Liver (tissue), 3 donors: Measurements from ENCODE around the gene ALG6.

Experiments used
- EGR1 ChIP-seq, 2 donors: IDR thresholded peaks; 2 replicates each; pipeline ENCODE4 v1.6.1; 2016 to 2018; ENCODE audit warnings: antibody characterized with exemption in 2 of 2, low read depth in 2 of 2
- HNF4A ChIP-seq, 2 donors: conservative IDR thresholded peaks; 2 replicates each; pipeline ENCODE4 v1.6.1; 2016; ENCODE audit warnings: antibody characterized with exemption in 2 of 2, mild to moderate bottlenecking in 2 of 2
- JUND ChIP-seq, 2 donors: IDR thresholded peaks; 2 replicates each; pipeline ENCODE4 v1.6.1; 2016; ENCODE audit warnings: antibody characterized with exemption in 2 of 2
- NR2F2 ChIP-seq: IDR thresholded peaks from 2 replicates; pipeline ENCODE4 v1.6.1; 2016; ENCODE audit warnings: antibody characterized with exemption
- RAD21 ChIP-seq, 2 donors: IDR thresholded peaks; 2 replicates each; pipeline ENCODE4 v1.6.1; 2016; ENCODE audit warnings: antibody characterized with exemption in 2 of 2, mild to moderate bottlenecking in 2 of 2
- RXRA ChIP-seq, 2 donors: IDR thresholded peaks; 2 replicates each; pipeline ENCODE4 v1.6.1; 2017 to 2018; ENCODE audit warnings: antibody characterized with exemption in 2 of 2, mild to moderate bottlenecking in 1 of 2
- SP1 ChIP-seq: IDR thresholded peaks from 2 replicates; pipeline ENCODE4 v1.6.1; 2018; ENCODE audit warnings: antibody characterized with exemption, mild to moderate bottlenecking
- TAF1 ChIP-seq: conservative IDR thresholded peaks from 2 replicates; pipeline ENCODE4 v1.6.1; 2016; ENCODE audit warnings: antibody characterized with exemption, mild to moderate bottlenecking
- YY1 ChIP-seq: IDR thresholded peaks from 2 replicates; pipeline ENCODE4 v1.6.1; 2016; ENCODE audit warnings: antibody characterized with exemption, mild to moderate bottlenecking
- TF ChIP-seq, protein P1 (sequence below): fragments of 150-350 bp; IDR thresholded peaks from 2 replicates; pipeline ENCODE4 v1.5.1; 2017; ENCODE audit warnings: improper control_type of control experiment, low read depth, low read length; ENCODE audit not compliant: missing input control
- TF ChIP-seq, protein P2 (sequence below): IDR thresholded peaks from 2 replicates; pipeline ENCODE4 v1.6.1; 2016; ENCODE audit warnings: antibody characterized with exemption
- TF ChIP-seq, protein P3 (sequence below): IDR thresholded peaks from 2 replicates; pipeline ENCODE4 v1.6.1; 2016; ENCODE audit warnings: antibody characterized with exemption
- TF ChIP-seq, protein P4 (sequence below): IDR thresholded peaks from 2 replicates; pipeline ENCODE4 v1.6.1; 2016; ENCODE audit warnings: antibody characterized with exemption, mild to moderate bottlenecking
- TF ChIP-seq, protein P5 (sequence below): IDR thresholded peaks from 2 replicates; pipeline ENCODE4 v1.6.1; 2016; ENCODE audit warnings: antibody characterized with exemption
- donor health status: healthy.
- donor health status: healthy.

DNA sequence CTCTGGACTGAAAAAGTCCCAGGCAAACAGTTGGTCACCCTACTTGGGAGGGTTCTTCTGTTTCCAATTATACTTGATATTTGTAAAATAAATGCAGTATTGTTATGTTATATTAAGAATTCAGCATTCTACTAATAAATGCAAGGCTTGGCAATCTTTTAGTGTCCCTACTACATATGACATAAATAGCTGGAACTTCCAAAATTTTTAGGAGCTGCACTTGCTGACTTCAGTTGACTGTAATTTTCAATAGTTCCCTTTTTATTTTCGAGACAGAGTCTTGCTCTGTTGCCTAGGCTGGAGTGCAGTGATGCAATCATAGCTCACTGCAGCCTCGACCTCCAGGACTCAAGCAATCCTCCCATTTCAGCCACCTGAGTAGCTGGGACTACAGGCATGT lies 25.0 kb upstream of the ALG6 start:
- TF ChIP-seq RAD21 (IDR thresholded peaks at IDR 0.05) (no peak), YY1 (no peak), TAF1 (no peak), HNF4A (conservative IDR thresholded peaks at IDR 0.05) (no peak), NR2F2 (no peak), SP1 (no peak), RXRA (IDR thresholded peaks at IDR 0.05) (no peak), JUND (IDR thresholded peaks at IDR 0.05) (no peak), EGR1 (IDR thresholded peaks at IDR 0.05; ENCODE audit: low read depth in 2 of 2) (no peak)
- TF ChIP-seq, protein P1, sequence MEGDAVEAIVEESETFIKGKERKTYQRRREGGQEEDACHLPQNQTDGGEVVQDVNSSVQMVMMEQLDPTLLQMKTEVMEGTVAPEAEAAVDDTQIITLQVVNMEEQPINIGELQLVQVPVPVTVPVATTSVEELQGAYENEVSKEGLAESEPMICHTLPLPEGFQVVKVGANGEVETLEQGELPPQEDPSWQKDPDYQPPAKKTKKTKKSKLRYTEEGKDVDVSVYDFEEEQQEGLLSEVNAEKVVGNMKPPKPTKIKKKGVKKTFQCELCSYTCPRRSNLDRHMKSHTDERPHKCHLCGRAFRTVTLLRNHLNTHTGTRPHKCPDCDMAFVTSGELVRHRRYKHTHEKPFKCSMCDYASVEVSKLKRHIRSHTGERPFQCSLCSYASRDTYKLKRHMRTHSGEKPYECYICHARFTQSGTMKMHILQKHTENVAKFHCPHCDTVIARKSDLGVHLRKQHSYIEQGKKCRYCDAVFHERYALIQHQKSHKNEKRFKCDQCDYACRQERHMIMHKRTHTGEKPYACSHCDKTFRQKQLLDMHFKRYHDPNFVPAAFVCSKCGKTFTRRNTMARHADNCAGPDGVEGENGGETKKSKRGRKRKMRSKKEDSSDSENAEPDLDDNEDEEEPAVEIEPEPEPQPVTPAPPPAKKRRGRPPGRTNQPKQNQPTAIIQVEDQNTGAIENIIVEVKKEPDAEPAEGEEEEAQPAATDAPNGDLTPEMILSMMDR = no peak
- TF ChIP-seq, protein P2, sequence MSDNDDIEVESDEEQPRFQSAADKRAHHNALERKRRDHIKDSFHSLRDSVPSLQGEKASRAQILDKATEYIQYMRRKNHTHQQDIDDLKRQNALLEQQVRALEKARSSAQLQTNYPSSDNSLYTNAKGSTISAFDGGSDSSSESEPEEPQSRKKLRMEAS = no peak
- TF ChIP-seq, protein P3, sequence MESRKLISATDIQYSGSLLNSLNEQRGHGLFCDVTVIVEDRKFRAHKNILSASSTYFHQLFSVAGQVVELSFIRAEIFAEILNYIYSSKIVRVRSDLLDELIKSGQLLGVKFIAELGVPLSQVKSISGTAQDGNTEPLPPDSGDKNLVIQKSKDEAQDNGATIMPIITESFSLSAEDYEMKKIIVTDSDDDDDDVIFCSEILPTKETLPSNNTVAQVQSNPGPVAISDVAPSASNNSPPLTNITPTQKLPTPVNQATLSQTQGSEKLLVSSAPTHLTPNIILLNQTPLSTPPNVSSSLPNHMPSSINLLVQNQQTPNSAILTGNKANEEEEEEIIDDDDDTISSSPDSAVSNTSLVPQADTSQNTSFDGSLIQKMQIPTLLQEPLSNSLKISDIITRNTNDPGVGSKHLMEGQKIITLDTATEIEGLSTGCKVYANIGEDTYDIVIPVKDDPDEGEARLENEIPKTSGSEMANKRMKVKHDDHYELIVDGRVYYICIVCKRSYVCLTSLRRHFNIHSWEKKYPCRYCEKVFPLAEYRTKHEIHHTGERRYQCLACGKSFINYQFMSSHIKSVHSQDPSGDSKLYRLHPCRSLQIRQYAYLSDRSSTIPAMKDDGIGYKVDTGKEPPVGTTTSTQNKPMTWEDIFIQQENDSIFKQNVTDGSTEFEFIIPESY = no peak
- TF ChIP-seq, protein P4, sequence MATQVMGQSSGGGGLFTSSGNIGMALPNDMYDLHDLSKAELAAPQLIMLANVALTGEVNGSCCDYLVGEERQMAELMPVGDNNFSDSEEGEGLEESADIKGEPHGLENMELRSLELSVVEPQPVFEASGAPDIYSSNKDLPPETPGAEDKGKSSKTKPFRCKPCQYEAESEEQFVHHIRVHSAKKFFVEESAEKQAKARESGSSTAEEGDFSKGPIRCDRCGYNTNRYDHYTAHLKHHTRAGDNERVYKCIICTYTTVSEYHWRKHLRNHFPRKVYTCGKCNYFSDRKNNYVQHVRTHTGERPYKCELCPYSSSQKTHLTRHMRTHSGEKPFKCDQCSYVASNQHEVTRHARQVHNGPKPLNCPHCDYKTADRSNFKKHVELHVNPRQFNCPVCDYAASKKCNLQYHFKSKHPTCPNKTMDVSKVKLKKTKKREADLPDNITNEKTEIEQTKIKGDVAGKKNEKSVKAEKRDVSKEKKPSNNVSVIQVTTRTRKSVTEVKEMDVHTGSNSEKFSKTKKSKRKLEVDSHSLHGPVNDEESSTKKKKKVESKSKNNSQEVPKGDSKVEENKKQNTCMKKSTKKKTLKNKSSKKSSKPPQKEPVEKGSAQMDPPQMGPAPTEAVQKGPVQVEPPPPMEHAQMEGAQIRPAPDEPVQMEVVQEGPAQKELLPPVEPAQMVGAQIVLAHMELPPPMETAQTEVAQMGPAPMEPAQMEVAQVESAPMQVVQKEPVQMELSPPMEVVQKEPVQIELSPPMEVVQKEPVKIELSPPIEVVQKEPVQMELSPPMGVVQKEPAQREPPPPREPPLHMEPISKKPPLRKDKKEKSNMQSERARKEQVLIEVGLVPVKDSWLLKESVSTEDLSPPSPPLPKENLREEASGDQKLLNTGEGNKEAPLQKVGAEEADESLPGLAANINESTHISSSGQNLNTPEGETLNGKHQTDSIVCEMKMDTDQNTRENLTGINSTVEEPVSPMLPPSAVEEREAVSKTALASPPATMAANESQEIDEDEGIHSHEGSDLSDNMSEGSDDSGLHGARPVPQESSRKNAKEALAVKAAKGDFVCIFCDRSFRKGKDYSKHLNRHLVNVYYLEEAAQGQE = no peak
- TF ChIP-seq, protein P5, sequence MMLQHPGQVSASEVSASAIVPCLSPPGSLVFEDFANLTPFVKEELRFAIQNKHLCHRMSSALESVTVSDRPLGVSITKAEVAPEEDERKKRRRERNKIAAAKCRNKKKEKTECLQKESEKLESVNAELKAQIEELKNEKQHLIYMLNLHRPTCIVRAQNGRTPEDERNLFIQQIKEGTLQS = no peak
